CD4-positive, alpha-beta T cell treated with Interleukin-10 for 1 hour (primary cell): ENCODE data around the gene FBXO27.

Source experiments
- DNase-seq: peaks from one replicate; pipeline ENCODE4 v3.0.0-alpha.2; 2020

FBXO27 gene, protein sequence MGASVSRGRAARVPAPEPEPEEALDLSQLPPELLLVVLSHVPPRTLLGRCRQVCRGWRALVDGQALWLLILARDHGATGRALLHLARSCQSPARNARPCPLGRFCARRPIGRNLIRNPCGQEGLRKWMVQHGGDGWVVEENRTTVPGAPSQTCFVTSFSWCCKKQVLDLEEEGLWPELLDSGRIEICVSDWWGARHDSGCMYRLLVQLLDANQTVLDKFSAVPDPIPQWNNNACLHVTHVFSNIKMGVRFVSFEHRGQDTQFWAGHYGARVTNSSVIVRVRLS

DNA sequence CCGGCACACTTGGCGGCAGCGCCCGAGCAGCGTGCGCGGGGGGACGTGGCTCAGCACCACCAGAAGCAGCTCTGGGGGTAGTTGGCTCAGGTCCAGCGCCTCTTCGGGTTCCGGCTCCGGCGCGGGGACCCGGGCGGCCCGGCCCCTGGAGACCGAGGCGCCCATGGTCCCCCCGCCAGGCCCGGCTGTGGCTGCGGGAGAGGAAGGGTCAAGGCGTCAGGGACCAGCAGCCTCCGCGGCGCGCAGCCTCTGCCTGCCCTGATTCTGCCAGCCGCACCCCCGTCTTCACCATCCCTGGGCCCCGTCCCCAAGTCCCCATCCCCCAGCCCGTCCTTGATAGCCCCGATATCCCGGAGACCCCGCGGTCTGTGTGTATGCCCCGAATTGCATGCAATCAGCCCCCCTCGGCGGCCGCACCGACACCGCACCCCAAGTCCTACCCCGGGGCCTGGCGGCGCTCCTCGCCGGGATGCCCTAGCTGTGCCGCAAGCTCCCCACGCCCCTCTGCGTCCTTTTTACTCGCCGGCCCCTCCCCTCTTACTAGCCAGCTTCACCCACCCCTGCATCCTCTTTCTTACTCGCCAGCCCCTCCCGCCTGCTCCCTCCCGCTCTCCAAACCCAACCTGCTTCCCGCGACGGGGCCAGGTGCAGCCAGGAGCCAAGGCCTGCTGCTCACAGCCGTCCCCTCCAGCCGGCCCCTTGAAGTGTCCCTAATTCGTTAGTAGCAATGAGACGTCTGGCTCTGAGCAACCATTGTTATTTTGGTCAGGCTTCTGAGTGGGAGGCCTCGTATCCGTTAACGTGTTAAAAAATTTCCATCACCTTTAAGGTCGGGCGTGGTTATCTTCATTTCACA, at the start of gene FBXO27:
Gene FBXO27 (minus strand): TSS at position 487 of the 856 bp plus-strand sequence. CDS start 322 bp downstream, at position 165.
- DNase-seq: no peak

DNA sequence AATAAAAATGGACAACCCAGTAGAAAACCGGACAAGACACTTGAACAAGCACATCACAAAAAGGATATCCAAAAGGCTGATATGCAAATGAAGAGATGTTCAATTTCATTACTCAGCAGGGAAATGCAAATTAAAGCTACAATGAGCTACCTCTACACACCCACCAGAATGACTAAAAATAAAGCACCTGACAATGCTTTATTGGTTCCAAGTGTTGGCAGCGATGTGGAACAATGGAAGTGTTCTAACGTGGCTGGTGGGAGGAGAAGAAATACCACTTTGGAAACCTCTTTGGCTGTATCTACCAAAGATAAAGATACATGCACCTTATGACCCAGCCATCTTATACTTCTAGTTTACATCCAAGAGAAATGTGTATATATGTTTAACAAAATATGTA, 48.1 kb upstream of the FBXO27 start:
- no peak for DNase-seq

- DNase-seq: no peak
Observed at GRCh38 chr19:39078436-39079200, 46.3 kb upstream of the FBXO27 start.

GRCh38 chr19:39077323-39077722, 45.0 kb upstream of the FBXO27 start:
- no peak for DNase-seq

DNA sequence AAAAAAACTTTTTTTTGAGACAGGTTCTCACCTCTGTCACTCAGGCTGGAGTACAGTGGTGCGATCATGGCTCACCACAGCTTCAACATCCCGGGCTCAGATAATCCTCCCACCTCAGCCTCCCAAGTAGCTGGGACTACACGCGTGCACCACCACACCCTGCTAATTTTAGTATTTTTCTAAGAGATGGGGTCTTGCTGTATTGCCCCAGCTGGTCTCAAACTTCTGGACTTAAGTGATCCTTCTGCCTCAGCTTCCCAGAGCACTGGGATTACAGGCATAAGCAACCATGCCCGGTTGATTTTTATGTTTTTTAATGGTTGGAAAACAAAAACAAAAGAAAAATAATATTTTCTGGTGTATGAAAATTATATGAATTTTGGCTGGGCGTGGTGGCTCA, 42.6 kb upstream of the FBXO27 start:
- DNase-seq: no peak

- DNase-seq: no peak
Observed at GRCh38 chr19:39074205-39074692, 41.9 kb upstream of the FBXO27 start.

DNA sequence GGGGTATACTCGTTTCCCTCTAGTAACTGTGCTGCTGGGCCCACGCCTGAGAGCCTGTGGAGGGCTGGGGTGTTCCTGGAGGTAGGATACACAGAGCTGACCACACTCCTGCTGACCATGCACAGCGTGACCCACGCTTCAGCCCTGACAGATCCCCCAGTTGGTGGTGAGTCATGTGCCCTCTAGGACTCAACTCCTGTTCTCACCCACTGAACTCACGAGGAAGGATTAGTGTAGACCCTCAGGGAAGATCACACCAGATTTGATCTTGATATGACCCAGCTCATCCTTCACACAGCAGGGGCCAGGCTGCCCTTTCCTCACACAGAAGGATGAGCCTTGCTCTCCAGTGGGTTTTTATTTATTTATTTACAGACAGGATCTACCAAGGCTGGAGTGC, 38.5 kb upstream of the FBXO27 start:
- no peak for DNase-seq

DNA sequence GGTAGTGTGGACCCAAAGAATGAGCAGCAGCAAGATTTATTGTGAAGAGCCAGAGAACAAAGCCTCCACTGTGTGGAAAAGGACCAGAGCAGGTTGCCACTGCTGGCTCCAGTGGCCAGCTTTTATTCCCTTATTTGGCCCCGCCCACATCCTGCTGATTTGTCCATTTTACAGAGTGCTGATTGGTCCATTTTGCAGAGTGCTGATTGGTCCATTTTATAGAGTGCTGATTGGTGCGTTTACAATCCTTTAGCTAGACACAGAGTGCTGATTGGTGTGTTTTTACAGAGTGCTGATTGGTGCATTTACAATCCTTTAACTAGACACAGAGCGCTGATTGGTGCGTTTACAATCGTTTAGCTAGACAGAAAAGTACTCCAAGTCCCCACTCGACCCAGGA, 35.9 kb upstream of the FBXO27 start:
- DNase-seq: peak; percentile 19

DNA sequence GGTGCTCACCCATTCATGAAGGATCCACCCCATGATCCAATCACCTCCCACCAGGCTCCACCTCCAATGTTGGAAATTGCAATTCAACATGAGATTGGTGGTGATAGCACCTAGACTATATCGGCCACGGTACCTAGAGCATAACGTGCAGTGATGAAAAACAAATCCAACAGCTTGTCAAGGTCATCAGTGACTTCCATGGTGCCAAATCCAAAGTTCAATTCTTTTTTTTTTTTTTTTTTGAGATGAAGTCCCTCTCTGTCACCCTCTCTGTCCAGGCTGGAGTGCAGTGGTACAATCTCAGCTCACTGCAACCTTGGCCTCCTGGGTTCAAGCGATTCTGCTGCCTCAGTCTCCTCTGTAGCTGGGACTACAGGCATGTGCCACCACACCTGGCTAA, 34.8 kb upstream of the FBXO27 start:
- DNase-seq: no peak

DNA sequence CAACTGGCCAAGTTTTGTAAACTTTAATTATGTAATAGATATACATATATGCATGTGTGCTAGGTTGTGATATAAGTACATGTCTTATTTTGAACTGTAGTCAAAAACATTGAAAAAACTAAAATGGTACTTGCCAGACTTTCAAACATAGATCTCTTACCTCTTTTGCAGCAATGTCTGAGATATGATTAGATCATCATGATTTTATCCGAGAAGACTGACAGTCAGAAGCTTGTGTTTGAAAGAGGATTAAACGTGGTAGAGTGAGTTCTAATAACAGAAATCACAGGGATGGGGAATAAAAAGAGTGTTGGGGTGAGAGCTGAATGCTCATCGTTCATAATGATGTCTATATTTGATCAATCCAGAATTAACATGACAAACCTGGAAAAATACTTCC, 33.6 kb upstream of the FBXO27 start:
- no peak for DNase-seq

GRCh38 chr19:39064405-39064804, 32.1 kb upstream of the FBXO27 start:
- DNase-seq: no peak

GRCh38 chr19:39060171-39060570, 27.8 kb upstream of the FBXO27 start:
- DNase-seq: no peak

GRCh38 chr19:39059302-39059701, 27.0 kb upstream of the FBXO27 start:
- DNase-seq: no peak

DNA sequence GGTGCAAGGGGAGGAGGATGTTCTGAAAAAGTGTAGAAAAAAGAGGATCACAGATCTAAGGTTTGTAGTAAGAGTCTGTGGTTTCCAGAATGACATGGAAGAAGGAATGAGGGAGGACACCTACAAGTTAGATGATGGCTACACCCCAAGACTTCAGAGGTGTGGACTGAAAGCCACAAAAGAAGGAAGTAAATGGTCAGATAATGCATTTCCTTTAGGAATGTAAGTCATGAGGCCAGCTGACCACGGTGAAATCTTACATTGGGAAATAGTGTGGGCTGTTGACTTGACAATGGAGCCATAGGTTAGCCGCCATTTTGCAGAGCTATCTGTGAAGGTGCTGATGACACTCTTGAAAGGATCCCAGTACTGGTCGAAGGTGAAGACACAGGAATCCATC, 25.3 kb upstream of the FBXO27 start:
- DNase-seq: no peak

DNA sequence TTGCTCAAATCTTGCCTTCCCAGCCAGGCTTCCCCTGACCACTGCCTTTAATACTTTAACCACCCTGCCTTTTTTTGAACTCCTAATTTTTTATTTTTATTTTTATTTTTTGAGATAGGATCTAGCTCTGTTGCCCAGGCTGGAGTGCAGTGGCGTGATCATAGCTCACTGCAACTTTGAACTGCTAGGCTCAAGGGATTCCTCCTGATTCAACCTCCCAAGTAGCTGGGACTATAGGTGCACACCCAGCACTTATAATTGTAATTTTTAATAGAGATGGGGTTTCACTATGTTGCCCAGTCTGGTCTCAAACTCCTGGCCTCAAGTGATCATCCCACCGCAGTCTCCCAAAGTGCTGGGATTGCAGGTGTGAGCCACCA, 21.7 kb upstream of the FBXO27 start:
- DNase-seq: no peak

DNA sequence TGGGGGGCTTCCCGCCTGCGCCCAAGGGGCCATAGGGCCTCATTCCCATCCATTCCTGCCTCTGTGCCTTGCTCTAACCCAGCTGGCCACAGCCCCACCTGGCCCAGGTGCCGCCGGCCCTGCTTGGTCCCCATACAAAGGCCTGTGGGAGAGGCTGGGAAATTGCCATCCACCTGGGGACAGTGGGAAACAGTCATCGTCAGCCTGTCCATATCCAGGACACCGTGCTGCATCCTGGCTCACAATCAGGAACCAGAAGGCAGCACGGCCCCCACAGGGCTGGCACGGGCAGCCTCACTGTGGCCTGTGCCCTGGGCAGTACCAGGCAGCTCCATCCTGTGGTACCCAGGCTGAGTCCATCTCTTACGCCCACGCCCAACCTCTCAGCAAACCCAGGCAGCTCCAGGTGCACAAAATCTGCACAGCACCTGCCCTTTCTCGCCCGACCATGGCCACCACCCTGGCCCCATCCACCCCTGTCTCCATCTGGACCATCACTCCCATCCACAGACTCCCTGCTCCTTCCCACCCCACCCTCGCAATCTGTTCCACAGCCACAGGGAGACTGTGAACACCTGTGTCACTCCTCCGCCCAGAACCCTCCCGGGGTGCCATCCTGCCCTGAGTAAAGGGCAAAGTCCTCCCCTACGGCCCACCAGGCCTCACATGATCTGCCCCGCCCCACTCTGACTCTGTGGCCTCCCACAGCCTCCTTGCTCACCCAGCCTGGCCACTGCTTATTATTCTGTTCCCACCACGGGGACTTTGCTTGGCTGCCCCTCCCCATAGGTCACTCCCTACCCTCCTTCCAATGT, 21.1 kb upstream of the FBXO27 start:
- DNase-seq: no peak

DNA sequence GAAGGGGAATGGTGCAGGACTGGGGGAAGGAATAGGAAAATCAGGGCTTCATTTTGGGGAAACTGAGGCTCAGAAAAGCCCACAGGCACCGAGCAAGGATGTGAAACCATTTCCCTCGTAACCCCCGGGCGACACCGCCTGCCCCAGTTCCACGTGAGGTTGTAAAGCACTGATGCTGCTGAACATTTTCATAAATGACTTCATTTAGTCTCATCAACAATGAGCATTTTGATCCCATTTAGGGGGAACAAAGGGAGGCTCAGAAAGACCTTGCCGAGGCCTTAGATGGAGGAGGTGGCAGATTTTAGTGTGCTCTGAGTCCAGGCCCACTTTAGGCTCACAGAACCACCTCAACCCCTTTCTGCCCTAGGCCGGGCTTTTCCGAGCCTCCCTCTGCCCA, 20.5 kb upstream of the FBXO27 start:
- no peak for DNase-seq

DNA sequence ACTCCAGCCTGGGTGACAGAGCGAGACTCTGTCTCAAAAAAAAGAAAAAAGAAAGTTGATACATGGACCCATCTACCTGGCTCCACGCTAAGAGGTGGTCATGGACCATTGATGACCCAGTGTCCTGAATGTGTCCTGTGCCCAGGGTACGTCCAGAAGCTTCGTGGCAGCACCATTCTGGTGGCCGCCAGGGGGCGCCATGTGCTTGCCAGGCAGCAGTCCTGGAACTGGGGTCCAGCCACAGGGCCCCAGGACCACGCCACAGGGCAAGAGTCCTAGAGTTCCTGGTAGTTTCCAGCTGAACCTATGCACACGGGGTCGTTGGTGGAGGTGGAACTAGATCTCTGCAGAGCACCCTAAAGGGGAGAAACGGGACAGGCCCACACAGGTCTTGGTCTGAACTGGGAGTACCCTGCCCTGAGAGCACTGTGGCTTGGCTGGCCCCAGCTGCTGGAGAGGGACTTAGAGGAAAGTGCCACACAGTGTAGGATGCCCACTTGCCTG, 19.9 kb upstream of the FBXO27 start:
- peak; percentile 70 for DNase-seq

GRCh38 chr19:39047073-39047472, 14.7 kb upstream of the FBXO27 start:
- no peak for DNase-seq

- DNase-seq: no peak
Observed at GRCh38 chr19:39046037-39046821, 13.9 kb upstream of the FBXO27 start.

DNA sequence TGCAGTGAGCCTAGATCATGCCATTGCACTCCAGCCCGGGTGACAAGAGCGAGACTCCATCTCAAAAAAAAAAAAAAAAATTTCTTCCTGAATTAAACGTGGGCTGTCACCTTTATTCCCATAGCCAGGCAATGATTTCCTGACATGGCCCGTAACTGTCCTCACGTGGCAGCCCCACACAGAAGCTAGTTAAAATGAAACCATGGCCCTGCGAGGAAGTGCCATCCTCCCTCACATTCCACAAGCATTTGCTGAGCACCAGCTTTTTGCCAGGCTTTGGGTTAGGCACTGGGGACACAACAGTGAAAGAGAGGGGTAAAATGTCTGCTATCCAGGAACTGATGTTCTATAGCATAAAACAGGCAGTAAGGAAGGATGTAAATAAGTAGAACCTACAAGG, 13.2 kb upstream of the FBXO27 start:
- DNase-seq: no peak

DNA sequence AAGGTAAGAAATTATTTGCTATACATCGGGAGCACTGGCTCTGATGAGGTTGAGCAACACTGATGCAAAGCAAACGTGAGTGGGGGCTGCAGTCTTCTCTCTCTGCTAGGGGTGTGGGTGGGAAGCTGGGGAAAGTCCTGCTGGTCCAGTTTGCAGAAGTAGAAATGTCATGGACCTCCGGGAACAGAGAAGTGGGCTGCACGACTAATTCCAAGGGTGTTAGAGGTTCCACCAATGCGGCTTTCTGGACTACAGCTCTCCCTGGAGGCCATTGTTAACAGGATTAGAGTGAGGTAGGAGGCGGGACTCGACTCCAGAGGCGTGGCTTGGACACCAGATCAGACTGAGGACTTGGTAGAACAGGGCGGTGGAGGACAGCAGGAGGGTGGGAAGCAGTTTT, 5.7 kb upstream of the FBXO27 start:
- DNase-seq: no peak
